Psoas muscle (tissue), 8 donors: ENCODE results near the gene GDF7. TPM values are rescaled to one million over a fixed set of nuclear protein-coding genes. Genes with fewer than 3 reads are reported as not detected.

Experiments
- ATAC-seq, 4 donors: fragments of 200-7000 bp; cut with Tn5 transposase; one replicate each; pipeline ENCODE4 v1.9.1; 2020; ENCODE audit warnings: moderate library complexity in 3 of 4, mild to moderate bottlenecking in 2 of 4
- DNase-seq, 2 donors: peaks; one replicate each; pipeline ENCODE4 v3.0.0-alpha.2; 2020
- H3K27ac ChIP-seq: fragments of 200-600 bp; one replicate; pipeline ENCODE4 v1.8.0; 2022
- H3K27me3 ChIP-seq, 3 donors: fragments of 200-600 bp in 1 of 3; one replicate each; pipeline versions ENCODE4 v1.6.1 to v1.8.0; 2013 to 2022; ENCODE audit warnings: low read length in 2 of 3, mild to moderate bottlenecking in 2 of 3, moderate library complexity in 1 of 3; ENCODE audit not compliant: insufficient read depth in 3 of 3
- H3K36me3 ChIP-seq, 2 donors: fragments of 200-600 bp in 1 of 2; one replicate each; pipeline versions ENCODE4 v1.6.1 to v1.8.0; 2013 to 2022; ENCODE audit warnings: low read depth in 1 of 2, mild to moderate bottlenecking in 1 of 2, moderate library complexity in 1 of 2; ENCODE audit not compliant: insufficient read depth in 1 of 2
- H3K4me1 ChIP-seq: fragments of 200-600 bp; one replicate; pipeline ENCODE4 v1.8.0; 2022
- H3K4me3 ChIP-seq: fragments of 200-600 bp; one replicate; pipeline ENCODE4 v1.8.0; 2022; ENCODE audit warnings: mild to moderate bottlenecking
- H3K9me3 ChIP-seq: fragments of 200-600 bp; one replicate; pipeline ENCODE4 v1.8.0; 2022
- WGBS, 3 donors: extraction: QIAGEN DNeasy Blood & Tissue Kit; methylation state at CpG; one replicate each; pipeline versions ENCODE4 v1.1.6 to v1.1.7; 2013; 5-methylcytosine and 5-hydroxymethylcytosine counted together
- intact Hi-C, 2 donors: fragments of 100-400 bp; cut with DNase I; formaldehyde crosslinking; loops; one replicate each; pipeline versions ENCODE4 v1.11.0 to v1.14.2; 2022
- polyA plus RNA-seq, 3 donors: library from polyadenylated mRNA; stranded (reverse); fragments of 200-250 nt; gene quantifications; one replicate each; pipeline ENCODE4 v1.2.3, GENCODE V29; 2013
- total RNA-seq, 4 donors: library from RNA; stranded (reverse); fragmentation: NEBNext Ultra II Directional in 2 of 4; extraction: Animal tissue kit (Norgen Biotek cat#: 25700) in 2 of 4; gene quantifications; one replicate each; pipeline versions ENCODE4 v1.2.1 to v1.2.4, GENCODE V29; 2021 to 2023
- TF ChIP-seq, protein P1 (sequence below): fragments of 200-600 bp; IDR thresholded peaks from one replicate; pipeline ENCODE4 v1.8.0; 2022; ENCODE audit warnings: antibody characterized with exemption
- donor health status: healthy with polysubstance abuse.
- donor health status: DM: no; HTN: no; CAD: no; lungs with moderate emphysema.
- donor health status: Bipolar disorder and iron deficiency.
- donor health status: healthy.
- donor health status: DM: yes; HTN: yes; CAD: no.
- donor health status: DM: no; HTN: no; CAD: no.
- donor health status: DM: no; HTN: no; CAD: no.
- donor health status: DM: yes; HTN: yes; CAD: no.

Gene GDF7
- total and polyA plus RNA-seq, 7 donors: 0.03 to 0.94 (median 0.04) TPM

DNA sequence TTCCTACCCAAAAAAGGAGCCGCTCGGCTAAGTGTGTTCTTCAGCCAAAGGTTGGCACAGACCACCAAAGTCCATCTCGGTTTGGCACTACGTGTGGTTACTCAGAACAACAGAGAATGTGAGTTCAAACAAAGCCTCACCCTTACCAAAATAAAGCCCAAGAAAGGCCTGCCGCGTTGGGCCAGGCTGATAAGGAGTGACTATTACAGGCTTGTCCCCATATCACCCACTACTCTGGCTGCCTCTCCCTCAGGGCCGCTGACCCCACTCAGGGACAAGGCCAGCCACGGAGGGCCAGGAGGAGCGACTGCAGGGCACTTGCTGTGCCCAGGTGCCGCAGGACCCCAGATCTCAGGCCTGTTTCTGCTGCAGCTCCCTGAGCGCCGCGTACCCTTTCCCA lies 29.8 kb upstream of the GDF7 start:
- no peaks in the 10 kb centered on the region for H3K27me3 ChIP-seq
- TF ChIP-seq, protein P1, sequence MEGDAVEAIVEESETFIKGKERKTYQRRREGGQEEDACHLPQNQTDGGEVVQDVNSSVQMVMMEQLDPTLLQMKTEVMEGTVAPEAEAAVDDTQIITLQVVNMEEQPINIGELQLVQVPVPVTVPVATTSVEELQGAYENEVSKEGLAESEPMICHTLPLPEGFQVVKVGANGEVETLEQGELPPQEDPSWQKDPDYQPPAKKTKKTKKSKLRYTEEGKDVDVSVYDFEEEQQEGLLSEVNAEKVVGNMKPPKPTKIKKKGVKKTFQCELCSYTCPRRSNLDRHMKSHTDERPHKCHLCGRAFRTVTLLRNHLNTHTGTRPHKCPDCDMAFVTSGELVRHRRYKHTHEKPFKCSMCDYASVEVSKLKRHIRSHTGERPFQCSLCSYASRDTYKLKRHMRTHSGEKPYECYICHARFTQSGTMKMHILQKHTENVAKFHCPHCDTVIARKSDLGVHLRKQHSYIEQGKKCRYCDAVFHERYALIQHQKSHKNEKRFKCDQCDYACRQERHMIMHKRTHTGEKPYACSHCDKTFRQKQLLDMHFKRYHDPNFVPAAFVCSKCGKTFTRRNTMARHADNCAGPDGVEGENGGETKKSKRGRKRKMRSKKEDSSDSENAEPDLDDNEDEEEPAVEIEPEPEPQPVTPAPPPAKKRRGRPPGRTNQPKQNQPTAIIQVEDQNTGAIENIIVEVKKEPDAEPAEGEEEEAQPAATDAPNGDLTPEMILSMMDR: no peak
- ATAC-seq (no peak), DNase-seq (peak in 1 of 2 donors; percentile 31)
- H3K4me3 ChIP-seq: no peak overlapping the region
- 55 to 69% (median 59%) methylated on average over 13 of the region's 13 CpGs for WGBS, 3 donors
- H3K9me3 ChIP-seq: no peaks in the 10 kb centered on the region
- H3K27ac ChIP-seq: peak overlapping the region; percentile 28
- peaks cover 0 to 47% of the 10 kb centered on the region in 2 donors for H3K36me3 ChIP-seq
- H3K4me1 ChIP-seq: peaks cover 22% of the 10 kb centered on the region
- intact Hi-C loops: no loop called here

DNA sequence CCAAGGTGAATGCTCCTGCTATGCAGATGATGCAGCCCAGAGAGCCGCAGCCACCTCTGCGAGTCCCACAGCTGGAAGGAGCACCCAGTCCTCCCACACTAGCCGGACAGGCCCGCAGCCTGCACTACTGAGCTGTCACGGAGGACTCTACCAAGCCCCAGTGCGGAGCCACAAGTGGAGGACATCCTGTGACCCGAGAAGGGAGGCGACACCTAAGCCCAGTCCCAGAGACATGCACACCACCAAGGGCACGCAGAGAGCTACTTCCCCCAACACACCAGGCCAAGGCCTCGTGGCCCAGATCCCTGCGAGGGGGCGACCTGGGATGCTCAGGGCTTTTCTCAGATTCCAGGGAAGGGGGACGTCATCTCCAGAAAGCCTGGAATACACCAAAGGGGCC lies 28.9 kb upstream of the GDF7 start:
- TF ChIP-seq, protein P1: no peak
- Histone ChIP-seq H3K36me3 (peaks cover 0 to 47% of the 10 kb centered on the region in 2 donors), H3K4me1 (peaks cover 23% of the 10 kb centered on the region), H3K27me3 (no peaks in the 10 kb centered on the region), H3K27ac (no peak overlapping the region), H3K4me3 (no peak overlapping the region), H3K9me3 (no peaks in the 10 kb centered on the region)
- 93 to 96% (median 94%) methylated on average over 13 of the region's 13 CpGs for WGBS, 3 donors
- no peak for ATAC-seq
- intact Hi-C loops: no loop called here
- peak in 1 of 2 donors; percentile 49 for DNase-seq

DNA sequence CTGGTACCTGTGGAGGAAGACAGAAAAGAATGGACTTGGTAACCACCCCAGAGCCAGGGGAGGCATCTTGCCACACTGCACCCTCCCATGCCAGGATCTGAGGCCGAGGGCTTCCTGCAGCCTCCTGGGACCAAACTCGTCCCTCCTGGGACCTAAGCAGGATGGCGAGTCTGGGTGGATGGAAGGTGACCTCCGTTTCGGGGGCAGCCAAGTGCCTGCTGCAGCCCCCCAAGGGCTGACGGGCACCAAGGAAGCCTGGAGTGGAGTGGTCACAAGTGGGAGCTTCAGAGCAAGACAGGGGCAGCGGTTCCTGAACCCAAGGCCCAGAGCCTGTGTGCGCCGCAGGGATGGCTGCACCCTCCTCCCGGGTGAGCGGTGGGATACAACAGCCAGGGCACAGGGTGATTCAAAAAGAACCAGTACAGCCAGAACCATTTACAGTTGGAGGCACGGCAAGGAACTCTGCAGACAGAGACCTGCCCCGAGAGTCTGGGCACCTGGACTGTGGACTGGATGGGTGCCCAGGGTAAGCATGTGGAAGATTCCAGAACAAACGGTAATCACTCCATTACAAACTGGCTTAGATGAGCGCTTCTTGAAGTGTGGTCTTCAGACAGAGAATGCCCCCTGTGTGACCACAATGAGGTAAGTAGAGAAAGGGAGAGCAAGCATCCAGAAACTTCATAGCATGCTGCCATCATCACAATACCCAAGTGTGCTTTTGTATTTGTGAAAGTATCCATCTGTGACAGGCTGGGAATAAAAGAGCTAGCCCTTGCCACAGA lies 28.1 kb upstream of the GDF7 start:
- DNase-seq: peak in 1 of 2 donors; percentile 46
- WGBS, 3 donors: 88 to 92% (median 90%) methylated on average over 15 of the region's 15 CpGs
- TF ChIP-seq, protein P1: no peak
- H3K27me3 ChIP-seq: no peaks in the 10 kb centered on the region
- intact Hi-C loops: no loop called here
- no peak for ATAC-seq
- peaks cover 0 to 52% of the 10 kb centered on the region in 2 donors for H3K36me3 ChIP-seq
- H3K27ac ChIP-seq: no peak overlapping the region
- no peaks in the 10 kb centered on the region for H3K9me3 ChIP-seq
- no peak overlapping the region for H3K4me3 ChIP-seq
- peaks cover 20% of the 10 kb centered on the region for H3K4me1 ChIP-seq

GRCh38 chr2:20640411-20641122 lies 26.4 kb upstream of the GDF7 start:
- Histone ChIP-seq H3K4me3 (no peak overlapping the region), H3K27ac (peak overlapping the region; percentile 41), H3K36me3 (peaks cover 0 to 69% of the 10 kb centered on the region in 2 donors), H3K27me3 (no peaks in the 10 kb centered on the region), H3K4me1 (peaks cover 6% of the 10 kb centered on the region), H3K9me3 (no peaks in the 10 kb centered on the region)
- TF ChIP-seq, protein P1: no peak
- no peak for ATAC-seq
- peak; percentile 49 to 67 for DNase-seq
- intact Hi-C loops: loop anchor here in 1 of 2 donors (5.0 kb wide), 1 partner anchor 243 kb away; no protein-coding TSS in a partner anchor
- WGBS, 3 donors: 77 to 83% (median 80%) methylated on average over 14 of the region's 14 CpGs
